ENCODE measurements around the gene GLI3.

GLI3 gene

GRCh38 chr7:42175834-42176723, 60.9 kb downstream of the GLI3 start:
- no peak for DNase-seq (ENCODE audit: low spot score)

GRCh38 chr7:42174391-42174912, 62.6 kb downstream of the GLI3 start:
- no peak for DNase-seq (ENCODE audit: low spot score)

GRCh38 chr7:42170724-42171123, 66.3 kb downstream of the GLI3 start:
- no peak for DNase-seq (ENCODE audit: low spot score)

GRCh38 chr7:42168512-42168911, 68.5 kb downstream of the GLI3 start:
- DNase-seq (ENCODE audit: low spot score) = no peak

GRCh38 chr7:42167631-42168236, 69.3 kb downstream of the GLI3 start:
- no peak for DNase-seq (ENCODE audit: low spot score)

GRCh38 chr7:42167206-42167605, 69.8 kb downstream of the GLI3 start:
- DNase-seq (ENCODE audit: low spot score) = no peak

GRCh38 chr7:42164881-42165428, 72.1 kb downstream of the GLI3 start:
- DNase-seq (ENCODE audit: low spot score) = no peak

- no peak for DNase-seq (ENCODE audit: low spot score)
Observed at GRCh38 chr7:42162560-42163325, 74.3 kb downstream of the GLI3 start.

- no peak for DNase-seq (ENCODE audit: low spot score)
Observed at GRCh38 chr7:42161719-42162118, 75.3 kb downstream of the GLI3 start.

- DNase-seq (ENCODE audit: low spot score) = no peak
Observed at GRCh38 chr7:42161110-42161509, 75.9 kb downstream of the GLI3 start.

- no peak for DNase-seq (ENCODE audit: low spot score)
Observed at GRCh38 chr7:42159130-42159529, 77.9 kb downstream of the GLI3 start.

GRCh38 chr7:42156967-42157721, 79.9 kb downstream of the GLI3 start:
- no peak for DNase-seq (ENCODE audit: low spot score)

- no peak for DNase-seq (ENCODE audit: low spot score)
Observed at GRCh38 chr7:42156291-42156865, 80.6 kb downstream of the GLI3 start.

- no peak for DNase-seq (ENCODE audit: low spot score)
Observed at GRCh38 chr7:42155584-42156290, 81.3 kb downstream of the GLI3 start.

- DNase-seq (ENCODE audit: low spot score) = no peak
Observed at GRCh38 chr7:42154173-42154572, 82.8 kb downstream of the GLI3 start.

GRCh38 chr7:42152329-42153205, 84.4 kb downstream of the GLI3 start:
- DNase-seq (ENCODE audit: low spot score) = no peak

GRCh38 chr7:42151309-42151708, 85.7 kb downstream of the GLI3 start:
- DNase-seq (ENCODE audit: low spot score) = no peak

GRCh38 chr7:42145539-42145938, 91.5 kb downstream of the GLI3 start:
- no peak for DNase-seq (ENCODE audit: low spot score)

GRCh38 chr7:42144604-42145003, 92.4 kb downstream of the GLI3 start:
- DNase-seq (ENCODE audit: low spot score) = no peak

Data from CD4-positive, alpha-beta T cell treated with Interleukin-6 at 100 ng/mL for 8 hours (primary cell).